Dedifferentiated amniotic fluid mesenchymal stem cell (primary cell): ENCODE measurements around the gene CEP72.

ENCODE experiments used
- DNase-seq: peaks from one replicate; pipeline ENCODE4 v3.0.0-alpha.2; 2016; ENCODE audit errors: extremely low spot score

CEP72 gene

GRCh38 chr5:639253-639530 is 27.1 kb downstream of the CEP72 start:
- DNase-seq, result no peak

GRCh38 chr5:639584-640213 is 27.6 kb downstream of the CEP72 start:
- no peak for DNase-seq

GRCh38 chr5:640461-641330 is 28.6 kb downstream of the CEP72 start:
- DNase-seq, result no peak

GRCh38 chr5:641331-641765 is 29.2 kb downstream of the CEP72 start:
- no peak for DNase-seq

GRCh38 chr5:642481-642880 is 30.3 kb downstream of the CEP72 start:
- no peak for DNase-seq

GRCh38 chr5:643351-643801 is 31.2 kb downstream of the CEP72 start:
- no peak for DNase-seq

GRCh38 chr5:643811-644271 is 31.7 kb downstream of the CEP72 start:
- no peak for DNase-seq

GRCh38 chr5:644509-644908 is 32.4 kb downstream of the CEP72 start:
- DNase-seq, result no peak

- DNase-seq, result no peak
Measured at GRCh38 chr5:644971-645370, 32.8 kb downstream of the CEP72 start.

- no peak for DNase-seq
Measured at GRCh38 chr5:645421-645820, 33.3 kb downstream of the CEP72 start.

- DNase-seq, result no peak
Measured at GRCh38 chr5:646396-647201, 34.5 kb downstream of the CEP72 start.

GRCh38 chr5:647311-647710 is 35.2 kb downstream of the CEP72 start:
- no peak for DNase-seq

- DNase-seq, result no peak
Measured at GRCh38 chr5:647727-648126, 35.6 kb downstream of the CEP72 start.

GRCh38 chr5:651296-652022 is 39.3 kb downstream of the CEP72 start:
- DNase-seq, result no peak

GRCh38 chr5:652023-652515 is 39.9 kb downstream of the CEP72 start:
- DNase-seq, result no peak

- no peak for DNase-seq
Measured at GRCh38 chr5:652773-653350, 40.7 kb downstream of the CEP72 start.

GRCh38 chr5:654071-654778 is 42.1 kb downstream of the CEP72 start:
- no peak for DNase-seq

- DNase-seq, result no peak
Measured at GRCh38 chr5:655406-655805, 43.3 kb downstream of the CEP72 start.

- DNase-seq, result no peak
Measured at GRCh38 chr5:657570-657969, 45.4 kb downstream of the CEP72 start.

GRCh38 chr5:658103-658502 is 46.0 kb downstream of the CEP72 start:
- no peak for DNase-seq
